Measurements from ENCODE around the gene DUSP22. TPM values are rescaled to one million over a fixed set of nuclear protein-coding genes. Genes with fewer than 3 reads are reported as not detected.

The DUSP22 gene
- total and polyA plus RNA-seq, 2 of the 8 experiments (the other 6 are each of a cell fraction or from before 2014, with no cell fraction given): 15.5 to 32.4 TPM

GRCh38 chr6:396126-396520 is 103.8 kb downstream of the DUSP22 start:
- Histone ChIP-seq H2BK120ac (replicated peaks; ENCODE audit: low read depth, low read length) (no peak overlapping the region), H3K56ac (replicated peaks; ENCODE audit: insufficient read length, low read depth, low read length) (no peak overlapping the region), H2BK12ac (ENCODE audit: low read depth, low read length) (no peak overlapping the region), H2BK15ac (ENCODE audit: low read length) (no peak overlapping the region), H4K20me1 (replicated peaks in 1 of 2; ENCODE audit: control insufficient read depth in 1 of 2, insufficient read depth in 2 of 2, low read length in 2 of 2) (peaks cover 0 to 9% of the 10 kb centered on the region in 2 experiments), H3K36me3 (ENCODE audit: control insufficient read depth in 2 of 4, insufficient read depth in 4 of 4, low read length in 3 of 4) (peaks cover 0 to 8% (median 0%) of the 10 kb centered on the region in 4 experiments; a peak in 1 of 8 replicates), H2BK5ac (ENCODE audit: low read depth, low read length) (no peak overlapping the region), H4K91ac (replicated peaks; ENCODE audit: insufficient read length, low read length) (no peak overlapping the region), H3K27me3 (replicated peaks in 1 of 4; ENCODE audit: control insufficient read depth in 3 of 4, extremely low read depth in 1 of 4, insufficient read depth in 3 of 4, low read length in 3 of 4) (peaks cover 28 to 47% (median 40%) of the 10 kb centered on the region in 4 experiments), H3K4me3 (ENCODE audit: extremely low read depth in 1 of 4, insufficient read depth in 2 of 4, low read depth in 3 of 4, low read length in 4 of 4) (no peak overlapping the region), H3K4me1 (replicated peaks in 1 of 4; ENCODE audit: control insufficient read depth in 3 of 4, insufficient read depth in 4 of 4, low read length in 3 of 4) (peaks cover 2 to 6% (median 3%) of the 10 kb centered on the region in 4 experiments; a peak in 4 of 7 replicates), H3K14ac (ENCODE audit: insufficient read length) (no peak overlapping the region), H3K9me3 (ENCODE audit: insufficient read depth in 2 of 2, low read depth in 1 of 2, low read length in 1 of 2) (no peaks in the 10 kb centered on the region), H2BK20ac (ENCODE audit: low read length) (no peak overlapping the region), H3K79me1 (ENCODE audit: low read depth, low read length) (no peaks in the 10 kb centered on the region), H4K5ac (ENCODE audit: insufficient read length, low read depth, low read length) (no peak overlapping the region), H3K79me2 (ENCODE audit: control insufficient read depth in 1 of 2, insufficient read depth in 2 of 2, low read length in 2 of 2) (no peaks in the 10 kb centered on the region), H2AK5ac (ENCODE audit: low read depth, low read length) (no peak overlapping the region), H3K18ac (ENCODE audit: extremely low read depth, low read length) (no peak overlapping the region), H3K4me2 (ENCODE audit: insufficient read depth in 1 of 2, low read depth in 2 of 2, low read length in 2 of 2) (no peak overlapping the region), H2AFZ (ENCODE audit: low read length) (no peak overlapping the region), H3K27ac (ENCODE audit: low read depth, low read length) (no peak overlapping the region), H3K4ac (replicated peaks; ENCODE audit: insufficient read length, low read depth, low read length) (no peak overlapping the region), H3K9ac (replicated peaks in 1 of 4; ENCODE audit: extremely low read depth in 1 of 4, low read depth in 3 of 4, low read length in 3 of 4) (no peak overlapping the region), H3K23me2 (ENCODE audit: low read depth, low read length) (peaks cover 16% of the 10 kb centered on the region; the same call in 1 of the 2 replicates), H4K8ac (ENCODE audit: extremely low read depth, insufficient read depth, low read length) (no peak overlapping the region), H3K23ac (ENCODE audit: insufficient read length) (no peak overlapping the region)
- WGBS, 2 experiments (ENCODE audit: extremely low coverage in 1 of 2, insufficient coverage in 1 of 2, insufficient read length in 1 of 2, insufficient replicate concordance in 2 of 2, low coverage in 1 of 2, low lambda C conversion rate in 2 of 2, missing lambda C conversion rate in 1 of 2): 92% methylated on average over 6 of the region's 6 CpGs; no CpG with 5 or more reads in 1 of the 2 experiments
- FAIRE-seq: no peak
- DNase-seq (ENCODE audit: low read depth in 1 of 2, low spot score in 2 of 2): no peak
- TF ChIP-seq CTCF (IDR thresholded peaks at IDR 0.05; ENCODE audit: control extremely low read depth in 1 of 3, insufficient read depth in 1 of 3, low read depth in 1 of 3, low read length in 3 of 3): no peak
- TF ChIP-seq EGR1 (IDR thresholded peaks at IDR 0.05; ENCODE audit: borderline replicate concordance, low read depth, low read length): no peak
- TF ChIP-seq SIN3A (conservative IDR thresholded peaks at IDR 0.05 in 1 of 2, IDR thresholded peaks at IDR 0.05 in 1 of 2; ENCODE audit: low read depth in 1 of 2, low read length in 2 of 2): no peak
- no peak for TF ChIP-seq CREB1 (IDR thresholded peaks at IDR 0.05)
- TF ChIP-seq MAFK (IDR thresholded peaks at IDR 0.05; ENCODE audit: low read depth, low read length): no peak
- TF ChIP-seq CEBPB (IDR thresholded peaks at IDR 0.05; ENCODE audit: low read depth, low read length): no peak
- TF ChIP-seq BCL11A (IDR thresholded peaks at IDR 0.05; ENCODE audit: low read depth in 2 of 2, low read length in 2 of 2): no peak
- TF ChIP-seq POLR2A (IDR thresholded peaks at IDR 0.05; ENCODE audit: control extremely low read depth in 1 of 2, low read depth in 2 of 2, low read length in 2 of 2): no peak
- TF ChIP-seq ATF3 (IDR thresholded peaks at IDR 0.05; ENCODE audit: insufficient read depth, low read depth, low read length): no peak
- TF ChIP-seq MAX (IDR thresholded peaks at IDR 0.05): no peak
- no peak for TF ChIP-seq KDM1A (IDR thresholded peaks at IDR 0.05; ENCODE audit: borderline replicate concordance, low read length)
- POLR2A ChIA-PET (ENCODE audit: partially characterized antibody): no interaction called here
- CTCF ChIA-PET (ENCODE audit: partially characterized antibody): no interaction called here
